GM19463 (cell line): ENCODE data around the gene ANAPC2.

Experiments used
- ATAC-seq: cut with Tn5 transposase; IDR thresholded peaks from one replicate; pipeline ENCODE4 v1.9.1; 2021; ENCODE audit warnings: mild to moderate bottlenecking, moderate library complexity; ENCODE audit not compliant: unreplicated experiment

ANAPC2 gene

DNA sequence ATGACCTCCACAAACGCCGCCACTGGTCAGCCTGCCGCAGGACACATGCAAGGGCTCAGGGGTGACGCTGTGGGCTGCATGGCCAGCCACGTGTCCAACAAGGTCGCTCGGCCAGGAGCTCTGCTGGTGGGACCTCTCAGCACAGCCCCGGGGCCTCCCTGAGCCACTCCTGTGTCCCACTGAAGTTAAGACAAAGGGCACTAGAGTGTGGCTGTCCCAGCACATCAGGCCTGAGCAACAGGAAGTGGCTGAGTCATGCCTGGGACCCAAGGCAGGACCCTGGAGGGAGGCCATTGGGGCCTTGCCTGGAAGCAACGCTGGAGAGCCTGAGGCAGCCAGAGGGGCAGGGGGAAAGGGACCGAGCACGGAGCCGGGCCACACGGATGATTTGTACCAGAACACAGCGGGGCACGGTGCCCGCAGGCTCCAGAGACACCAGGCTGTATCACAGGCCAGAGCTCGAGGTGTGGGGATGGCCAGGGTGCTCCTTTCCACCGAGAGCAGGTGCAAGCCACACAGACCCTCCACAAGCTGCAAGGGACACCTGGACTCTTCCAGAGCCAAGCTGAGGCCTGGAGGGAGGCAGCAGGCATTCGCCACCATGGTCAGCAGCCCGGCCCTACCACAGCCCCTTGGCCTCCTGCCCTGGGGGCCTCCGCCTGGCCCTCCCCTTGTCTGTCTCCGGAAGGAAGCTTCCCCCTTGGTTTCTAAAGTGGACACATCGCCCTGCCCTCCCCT lies 10.0 kb downstream of the ANAPC2 start:
- ATAC-seq: no peak

DNA sequence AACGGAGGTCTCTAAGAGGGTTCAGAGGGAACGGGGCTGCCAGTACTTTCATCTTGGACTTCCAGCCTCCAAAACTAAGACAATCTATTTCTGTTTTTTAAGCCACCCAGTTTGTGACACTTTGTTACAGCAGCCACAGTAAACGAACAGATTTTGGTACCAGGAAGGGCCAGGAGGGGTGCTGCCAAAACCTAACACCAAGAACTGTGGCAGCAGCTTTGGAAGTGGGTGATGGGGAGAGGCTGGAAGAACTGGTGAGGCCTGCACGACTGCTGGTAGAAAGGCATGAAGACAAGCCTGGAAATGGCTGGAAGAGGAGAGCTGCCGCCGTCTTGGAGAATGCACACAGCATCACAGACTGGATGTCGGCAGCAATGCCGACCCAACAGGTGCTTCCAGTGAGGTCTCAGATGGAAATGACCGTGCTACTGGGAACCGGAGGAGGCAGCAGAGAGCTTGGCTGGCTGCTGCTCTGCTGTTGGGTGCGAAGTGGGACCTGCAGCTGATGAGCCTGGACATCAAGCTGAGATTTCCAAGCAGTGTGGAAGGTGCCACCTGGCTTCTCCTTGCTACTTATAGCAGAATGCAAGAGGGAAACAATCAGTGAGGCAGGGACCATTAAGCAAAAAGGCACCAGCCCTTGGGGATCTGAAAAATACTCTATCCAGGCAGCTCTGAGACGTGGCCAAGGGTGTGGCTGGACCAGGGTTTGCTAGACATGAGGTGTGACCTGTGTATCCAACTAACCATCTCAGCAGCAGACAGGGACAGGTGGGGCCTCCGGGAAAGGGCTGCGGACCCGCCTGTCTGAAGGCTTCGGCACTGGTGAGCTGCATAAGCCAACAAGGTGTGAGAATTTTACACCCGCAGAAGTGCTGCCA lies 11.8 kb downstream of the ANAPC2 start:
- ATAC-seq: no peak

DNA sequence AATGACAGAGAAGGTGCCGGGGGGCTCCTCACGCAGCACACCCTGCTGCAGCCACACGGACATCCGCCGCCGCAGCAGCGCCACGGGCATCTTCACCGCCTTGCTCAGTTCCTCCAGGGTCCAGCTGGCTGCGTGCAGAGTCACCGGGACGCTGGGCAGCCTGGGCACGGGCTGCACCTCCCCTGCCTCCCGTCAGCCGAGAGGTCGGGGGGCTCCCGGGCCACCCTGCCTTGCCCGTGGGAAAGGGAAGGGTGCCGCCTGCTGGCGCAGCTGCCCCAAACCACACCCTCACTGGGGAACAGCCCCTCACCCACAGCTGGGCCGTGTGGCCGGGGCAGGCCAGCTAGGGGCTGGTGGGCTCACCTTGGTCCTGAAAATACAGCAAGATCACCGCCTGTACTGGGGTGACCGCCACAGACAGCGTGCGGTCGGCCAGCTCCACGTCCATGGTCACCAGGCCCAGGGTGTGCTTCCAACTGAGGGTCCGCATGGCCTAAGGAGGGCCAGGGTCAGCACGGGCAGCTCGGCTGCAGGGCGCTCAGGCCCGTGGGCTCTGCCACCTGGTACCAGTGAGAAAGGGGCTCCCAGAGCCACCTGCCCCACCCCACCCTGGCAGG lies 12.9 kb downstream of the ANAPC2 start:
- ATAC-seq: no peak

DNA sequence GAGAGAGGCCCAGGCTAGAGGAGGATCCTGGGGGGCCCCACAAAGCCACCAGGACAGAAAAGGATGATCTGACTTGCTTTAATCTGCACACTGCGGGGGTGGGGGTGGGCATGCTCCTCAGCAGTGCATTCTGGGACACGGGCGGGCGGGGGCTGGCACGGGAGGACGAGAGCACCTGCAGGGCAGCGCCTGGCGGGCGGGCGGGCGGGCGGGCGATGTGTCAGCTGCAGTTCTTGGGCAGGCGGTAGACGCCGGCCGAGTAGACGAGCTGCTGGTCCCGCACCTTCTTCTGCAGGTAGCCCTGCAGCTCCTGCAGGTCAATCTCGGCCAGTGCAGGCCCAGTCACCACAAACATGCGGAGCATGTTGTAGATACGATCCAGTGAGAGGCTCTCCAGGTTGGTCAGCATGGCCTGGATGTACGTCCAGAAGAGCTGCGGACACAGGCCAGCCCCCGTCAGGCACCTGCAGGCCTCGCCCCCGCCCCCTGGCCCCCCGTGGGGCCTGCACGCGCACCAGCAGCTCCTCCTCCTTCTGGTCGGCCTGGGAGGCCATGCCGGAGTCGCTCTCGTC lies 13.6 kb downstream of the ANAPC2 start:
- ATAC-seq: no peak

DNA sequence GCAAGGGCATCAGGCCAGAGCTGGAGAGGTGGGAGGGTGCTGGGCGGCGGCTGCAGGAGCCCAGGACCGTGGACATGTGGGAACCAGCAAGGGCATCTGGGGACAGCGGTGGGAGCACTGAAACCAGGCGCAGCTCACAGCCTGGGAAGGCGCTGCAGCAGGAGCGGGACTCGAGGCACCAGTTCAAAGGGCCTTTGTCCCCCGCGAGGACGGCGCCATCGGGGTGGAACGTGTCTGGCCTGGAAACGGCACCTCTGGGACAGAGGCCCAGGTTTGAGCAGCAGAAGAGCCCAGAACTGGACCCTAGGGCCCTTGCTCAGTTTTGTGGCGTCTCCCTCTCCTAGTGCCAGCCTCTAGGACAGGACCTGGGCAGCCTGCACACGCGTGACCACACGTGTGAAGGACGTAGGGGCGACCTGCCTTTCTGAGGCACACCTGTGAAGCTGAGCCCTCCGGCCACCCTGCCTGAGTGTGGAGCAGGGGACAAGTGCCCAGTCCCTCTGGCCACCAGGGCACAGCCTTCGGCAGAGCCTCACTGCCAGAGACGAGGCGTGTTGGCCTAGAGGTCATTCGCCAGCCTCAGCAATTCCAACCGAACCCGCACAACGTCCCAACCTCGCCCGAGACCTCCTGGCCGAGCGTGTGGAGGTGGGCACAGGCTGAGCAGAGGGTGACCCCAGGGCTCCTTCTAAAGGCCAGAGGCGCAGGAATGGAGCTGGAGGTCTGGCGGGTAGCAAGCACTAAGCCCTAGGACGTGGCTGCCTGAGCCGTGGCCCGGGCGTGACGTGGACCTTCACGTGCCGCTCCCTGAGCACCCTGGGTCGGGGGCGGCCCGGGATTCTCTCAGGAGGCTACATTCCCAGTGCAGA lies 14.3 kb downstream of the ANAPC2 start:
- ATAC-seq: no peak

DNA sequence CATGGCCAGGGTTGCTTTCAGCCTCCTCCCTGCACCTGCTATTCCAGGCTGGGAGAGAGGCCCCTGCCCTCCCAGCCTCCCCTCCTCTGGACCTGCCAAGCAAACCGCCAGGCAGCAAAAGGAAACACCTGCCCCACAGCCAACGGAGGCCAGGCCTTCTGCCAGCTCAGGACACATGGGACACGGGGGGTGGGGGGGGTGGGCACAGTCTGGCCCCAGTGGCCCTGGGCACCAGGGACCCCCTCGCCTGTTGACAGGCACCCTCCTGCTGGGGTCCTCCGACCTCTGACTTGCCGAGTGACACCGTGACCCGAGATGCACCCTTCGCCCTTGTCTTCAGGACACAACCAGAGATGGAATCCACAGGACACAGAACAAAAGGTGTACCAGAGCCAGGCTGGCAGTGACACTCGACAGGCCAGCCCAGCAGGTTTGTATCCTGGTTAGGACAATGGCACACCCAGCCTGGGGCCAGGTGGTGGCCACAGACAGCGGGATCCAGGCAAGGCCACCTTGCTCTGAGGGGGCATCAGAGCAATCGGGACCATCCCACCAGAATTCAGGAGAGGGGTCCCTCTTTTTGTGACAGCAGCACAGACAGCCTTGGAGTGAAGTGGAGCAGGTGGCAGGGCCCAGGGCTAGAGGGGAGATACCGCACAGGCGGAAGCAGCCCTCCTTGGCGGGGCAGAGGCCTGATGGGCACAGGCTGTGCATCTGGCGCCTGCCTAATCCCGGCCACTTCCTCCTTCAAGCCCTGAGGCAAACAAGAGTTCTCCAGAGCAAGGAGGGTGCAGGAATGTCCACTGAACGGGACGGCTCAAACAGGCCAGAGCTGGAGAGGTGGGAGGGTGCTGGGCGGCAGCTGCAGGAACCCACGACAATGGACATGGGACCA lies 15.2 kb downstream of the ANAPC2 start:
- ATAC-seq: no peak

DNA sequence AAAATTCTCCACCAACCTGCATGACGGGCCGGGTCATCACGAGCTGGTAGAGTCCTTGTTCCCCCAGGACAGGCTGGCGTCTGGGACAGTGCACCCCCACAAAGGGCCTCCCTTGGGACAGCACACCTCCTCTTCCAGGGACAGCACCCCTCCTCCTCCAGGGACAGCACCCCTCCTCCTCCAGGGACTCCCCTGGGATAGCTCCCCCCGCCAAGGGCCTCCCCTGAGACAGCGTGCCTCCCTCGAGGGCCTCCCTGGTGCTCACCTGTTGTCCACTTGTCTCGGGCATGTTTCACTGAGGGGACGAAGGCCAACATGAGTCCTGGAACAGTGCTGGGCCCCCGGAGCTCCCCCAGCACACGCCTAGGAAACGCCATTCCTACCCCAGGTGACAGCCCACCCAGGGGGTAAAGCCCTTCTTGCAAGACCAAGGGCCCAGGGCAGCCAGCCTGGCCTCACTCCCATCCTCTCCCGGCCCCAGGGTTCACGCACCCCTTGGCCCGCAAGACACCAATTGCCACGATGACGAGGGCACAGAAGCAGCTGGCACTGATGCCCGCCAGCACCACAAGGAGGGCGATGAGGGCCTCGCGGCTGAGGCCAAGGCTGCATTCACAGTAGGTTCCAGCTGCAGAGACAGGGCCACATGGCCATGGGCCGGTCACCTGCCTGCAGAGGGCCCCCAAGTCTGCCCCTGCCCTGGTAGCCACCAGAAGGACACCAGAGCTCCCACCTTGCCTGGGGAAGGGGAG lies 17.0 kb downstream of the ANAPC2 start:
- no peak for ATAC-seq

DNA sequence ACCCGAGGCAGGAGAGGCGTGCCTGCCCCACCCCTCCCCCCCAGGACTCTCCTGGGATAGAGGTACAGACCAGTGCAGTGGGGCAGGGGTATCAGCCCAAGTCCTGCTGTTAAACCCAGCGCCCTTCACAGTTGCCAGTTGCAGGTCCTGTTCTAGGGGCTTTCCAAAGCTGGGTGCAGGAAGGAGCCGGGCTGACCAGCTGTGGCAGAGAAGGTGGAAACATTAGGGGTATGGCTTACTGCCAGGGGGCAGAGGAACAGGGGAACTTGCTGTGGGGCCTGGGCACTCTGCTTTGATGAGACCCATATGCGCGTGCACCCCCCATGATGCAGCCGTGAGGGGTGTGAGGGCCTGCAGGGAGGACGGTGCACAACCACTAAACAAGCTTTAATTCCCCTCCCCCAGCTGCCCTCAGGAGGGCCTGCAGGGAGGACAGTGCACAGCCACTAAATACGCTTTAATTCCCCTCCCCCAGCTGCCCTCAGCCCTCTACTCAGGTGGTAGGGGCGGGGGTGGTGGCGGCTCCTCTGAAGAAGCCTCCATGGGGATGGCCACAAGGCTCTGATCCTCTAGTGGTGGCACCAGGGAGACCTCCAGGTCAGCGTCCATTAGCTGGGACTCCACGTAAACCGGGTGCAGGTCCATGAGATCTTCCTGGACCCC lies 17.7 kb downstream of the ANAPC2 start:
- no peak for ATAC-seq

DNA sequence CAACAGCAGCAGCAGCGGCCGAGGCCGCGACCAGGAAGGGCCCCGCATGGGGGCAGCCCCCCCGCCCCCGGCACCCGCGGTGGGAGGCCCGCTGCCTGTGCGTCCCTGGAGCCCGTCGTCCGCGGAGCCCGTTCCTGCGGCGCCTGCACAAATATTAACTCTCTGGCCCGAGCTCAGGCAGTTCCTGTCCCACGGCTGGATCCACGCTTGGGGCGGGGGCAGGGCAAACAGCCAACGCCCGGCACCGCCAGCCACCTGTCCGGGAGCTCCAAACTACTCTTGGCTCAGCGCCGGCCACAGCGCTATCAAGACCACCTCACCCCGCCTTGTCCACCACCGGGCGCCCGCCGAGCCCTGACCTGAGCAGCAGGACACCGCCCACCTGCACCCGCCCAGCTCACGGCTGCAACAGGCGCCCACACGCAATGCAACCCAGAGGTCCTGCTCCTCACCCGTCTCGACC lies 18.4 kb downstream of the ANAPC2 start, which contains the start of gene LRRC26:
TSS of gene LRRC26 (minus strand) at position 156 of the 463 bp plus-strand sequence. CDS start at position 48, 108 bp downstream.
- no peak for ATAC-seq

DNA sequence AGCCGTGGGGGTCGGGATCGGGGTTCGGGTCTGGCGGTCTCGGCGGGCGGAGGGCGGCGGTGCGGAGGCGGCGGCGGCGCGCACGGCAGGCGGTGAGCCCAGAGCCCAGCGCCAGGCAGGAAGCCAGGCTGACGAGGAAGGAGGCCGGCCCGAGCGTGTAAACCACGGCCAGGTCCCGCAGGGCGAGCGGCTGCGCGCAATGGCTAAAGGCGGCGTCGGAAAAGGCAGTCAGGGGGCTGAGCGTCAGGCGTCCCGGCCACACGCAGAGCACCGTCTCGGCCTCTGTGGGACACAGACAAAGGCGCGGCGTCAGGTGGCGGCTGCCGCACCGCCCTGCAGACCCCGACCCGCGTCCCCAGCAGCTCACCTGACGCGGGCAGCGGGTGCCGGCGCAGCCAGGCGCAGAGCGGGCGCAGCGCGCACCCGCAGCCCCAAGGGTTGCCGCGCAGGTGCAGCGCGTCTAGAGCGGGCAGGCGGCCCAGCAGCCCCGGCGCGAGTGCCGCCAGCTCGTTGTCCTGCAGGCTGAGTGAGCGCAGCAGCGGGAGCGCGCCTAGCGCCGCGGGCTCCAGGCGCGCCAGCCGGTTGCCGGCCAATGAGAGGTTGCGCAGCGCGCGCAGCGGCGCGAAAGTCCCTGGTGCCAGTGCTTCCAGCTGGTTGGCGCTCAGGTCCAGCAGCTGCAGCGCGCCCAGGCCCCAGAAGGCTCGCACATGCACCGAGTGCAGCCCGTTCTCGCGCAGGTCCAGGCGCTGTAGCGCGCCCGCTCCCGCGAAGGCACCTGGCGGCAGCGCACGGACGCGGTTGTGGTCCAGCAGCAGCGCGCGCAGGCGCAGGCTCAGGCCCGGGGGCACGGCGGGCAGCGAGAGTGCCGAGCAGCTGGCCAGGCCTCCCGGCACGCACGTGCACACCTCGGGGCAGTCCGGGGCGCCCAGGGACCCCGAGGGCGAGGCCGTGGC lies 19.2 kb downstream of the ANAPC2 start:
- ATAC-seq: no peak

DNA sequence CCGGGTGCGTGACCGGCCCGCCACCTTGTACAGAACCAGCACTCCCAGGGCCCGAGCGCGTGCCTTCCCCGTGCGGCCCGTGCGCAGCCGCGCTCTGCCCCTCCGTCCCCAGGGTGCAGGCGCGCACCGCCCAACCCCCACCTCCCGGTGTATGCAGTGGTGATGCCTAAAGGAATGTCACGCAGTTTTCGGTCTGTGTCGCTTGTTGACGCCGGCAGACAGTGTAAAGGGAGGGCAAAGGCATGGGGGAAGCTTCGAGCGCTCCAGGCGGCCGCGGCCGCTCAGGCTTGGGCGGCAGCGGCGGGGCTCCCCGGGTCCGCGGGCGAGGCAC lies 19.8 kb downstream of the ANAPC2 start:
- peak; percentile 7 for ATAC-seq

DNA sequence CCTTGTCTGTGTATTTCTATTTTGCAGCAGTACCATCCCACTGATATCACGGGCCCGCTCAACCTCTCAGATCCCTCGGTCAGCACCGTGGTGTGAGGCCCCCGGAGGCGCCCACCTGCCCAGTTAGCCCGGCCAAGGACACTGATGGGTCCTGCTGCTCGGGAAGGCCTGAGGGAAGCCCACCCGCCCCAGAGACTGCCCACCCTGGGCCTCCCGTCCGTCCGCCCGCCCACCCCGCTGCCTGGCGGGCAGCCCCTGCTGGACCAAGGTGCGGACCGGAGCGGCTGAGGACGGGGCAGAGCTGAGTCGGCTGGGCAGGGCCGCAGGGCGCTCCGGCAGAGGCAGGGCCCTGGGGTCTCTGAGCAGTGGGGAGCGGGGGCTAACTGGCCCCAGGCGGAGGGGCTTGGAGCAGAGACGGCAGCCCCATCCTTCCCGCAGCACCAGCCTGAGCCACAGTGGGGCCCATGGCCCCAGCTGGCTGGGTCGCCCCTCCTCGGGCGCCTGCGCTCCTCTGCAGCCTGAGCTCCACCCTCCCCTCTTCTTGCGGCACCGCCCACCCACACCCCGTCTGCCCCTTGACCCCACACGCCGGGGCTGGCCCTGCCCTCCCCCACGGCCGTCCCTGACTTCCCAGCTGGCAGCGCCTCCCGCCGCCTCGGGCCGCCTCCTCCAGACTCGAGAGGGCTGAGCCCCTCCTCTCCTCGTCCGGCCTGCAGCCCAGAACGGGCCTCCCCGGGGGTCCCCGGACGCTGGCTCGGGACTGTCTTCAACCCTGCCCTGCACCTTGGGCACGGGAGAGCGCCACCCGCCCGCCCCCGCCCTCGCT lies 20.4 kb downstream of the ANAPC2 start:
- ATAC-seq: peak; percentile 34

DNA sequence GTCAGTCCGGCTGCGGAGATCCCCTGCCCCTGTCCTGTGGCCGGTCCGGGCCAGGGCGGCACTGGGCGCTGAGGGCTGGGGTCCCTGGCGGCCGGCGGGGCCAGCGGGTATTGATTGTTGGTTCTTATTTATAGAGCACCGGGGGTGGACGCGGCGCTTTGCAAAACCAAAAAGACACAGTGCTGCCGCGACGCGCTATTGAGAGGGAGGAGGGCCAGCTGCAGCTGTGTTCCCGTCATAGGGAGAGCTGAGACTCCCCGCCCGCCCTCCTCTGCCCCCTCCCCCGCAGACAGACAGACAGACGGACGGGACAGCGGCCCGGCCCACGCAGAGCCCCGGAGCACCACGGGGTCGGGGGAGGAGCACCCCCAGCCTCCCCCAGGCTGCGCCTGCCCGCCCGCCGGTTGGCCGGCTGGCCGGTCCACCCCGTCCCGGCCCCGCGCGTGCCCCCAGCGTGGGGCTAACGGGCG lies 21.0 kb downstream of the ANAPC2 start:
- no peak for ATAC-seq

DNA sequence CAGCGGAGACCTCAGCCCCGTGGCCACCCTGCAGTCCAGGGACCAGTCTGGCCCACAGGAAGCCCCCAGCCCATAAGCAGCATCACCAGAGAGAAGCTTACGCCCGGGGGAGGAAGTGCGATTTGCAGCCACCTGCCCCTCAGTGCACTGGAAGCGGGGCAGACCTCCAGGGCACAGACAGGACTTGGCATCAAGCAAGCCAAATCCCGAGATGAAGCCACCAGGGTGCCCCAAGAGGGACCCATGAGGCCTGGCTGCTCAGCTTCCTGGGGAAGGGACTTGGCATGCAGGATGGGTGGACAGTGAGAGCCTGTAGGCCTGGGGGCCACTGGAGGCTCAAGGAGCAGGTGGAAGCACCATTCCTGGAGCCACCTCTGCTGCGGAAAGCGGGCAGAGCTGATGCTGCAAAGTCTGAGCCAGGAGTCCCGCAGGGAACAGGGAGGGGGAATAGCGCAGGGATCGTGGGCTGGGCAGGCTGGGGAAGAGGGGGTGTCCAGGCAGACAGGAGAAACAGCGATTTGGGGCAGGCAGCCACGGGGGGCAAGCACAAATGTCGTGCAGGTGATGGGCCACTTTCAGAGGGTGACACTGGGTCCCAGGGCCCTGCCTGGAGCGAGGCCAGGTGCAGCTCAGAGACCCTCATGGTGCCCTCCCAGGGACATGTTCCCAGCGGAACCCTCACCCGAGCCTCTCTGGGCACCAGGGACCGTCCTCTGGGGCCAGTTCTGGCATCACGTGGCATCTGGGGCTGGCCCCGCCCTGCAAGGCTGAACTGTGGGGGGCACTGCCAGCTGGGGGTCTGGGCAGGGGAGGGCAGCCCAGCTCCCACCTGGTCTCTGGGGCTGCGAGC lies 21.8 kb downstream of the ANAPC2 start:
- ATAC-seq: no peak

DNA sequence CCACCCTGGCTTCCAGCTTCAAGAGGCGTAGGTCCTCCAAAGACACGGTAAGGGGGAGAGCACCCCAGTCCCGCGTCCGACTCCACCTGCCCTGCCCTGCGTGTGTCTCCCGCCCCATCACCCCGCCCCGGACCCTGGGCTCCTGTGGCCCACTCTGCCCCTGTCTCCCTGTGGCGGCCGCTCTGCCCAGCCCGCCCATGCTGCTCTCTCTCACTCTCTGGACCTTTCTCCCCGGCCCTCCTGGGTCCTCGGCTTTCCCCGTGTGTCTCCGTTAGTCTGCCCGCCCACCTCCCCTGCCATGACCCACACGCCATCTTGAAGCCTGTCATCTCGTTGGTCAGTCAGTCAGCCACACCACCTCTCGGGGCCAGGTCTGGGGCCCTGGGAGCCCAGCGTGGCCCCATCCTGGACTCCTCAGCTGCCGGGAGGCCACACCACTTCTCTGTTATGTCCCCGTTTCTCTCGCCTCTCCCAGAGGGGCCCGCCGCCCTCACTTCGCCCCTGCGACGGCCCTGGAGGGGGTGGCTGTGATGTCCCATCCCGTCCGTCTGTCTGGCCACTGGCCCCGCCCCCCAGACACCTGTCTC lies 23.0 kb downstream of the ANAPC2 start:
- no peak for ATAC-seq
